GM23338 (cell line): ENCODE results near the gene INPP1.

Experiments used
- CREB1 ChIP-seq: fragments of 250-450 bp; sonication (Bioruptor Pico); IDR thresholded peaks from 2 replicates; pipeline ENCODE4 v1.5.0; 2020; ENCODE audit warnings: low read depth, mild to moderate bottlenecking, moderate library complexity
- EZH2 ChIP-seq: fragments of 200-600 bp; sonication (generic); IDR thresholded peaks from one replicate; pipeline ENCODE4 v1.8.0; 2017; ENCODE audit warnings: antibody characterized with exemption, mild to moderate bottlenecking, low read depth; ENCODE audit not compliant: unreplicated experiment
- EZH2phosphoT487 ChIP-seq: fragments of 200-600 bp; sonication (generic); IDR thresholded peaks from one replicate; pipeline ENCODE4 v1.8.1; 2018; ENCODE audit warnings: antibody characterized with exemption; ENCODE audit not compliant: unreplicated experiment
- JUNB ChIP-seq: IDR thresholded peaks from one replicate; pipeline ENCODE4 v1.6.1; 2016; ENCODE audit warnings: antibody characterized with exemption; ENCODE audit not compliant: unreplicated experiment
- POLR2AphosphoS5 ChIP-seq: IDR thresholded peaks from 2 replicates; pipeline ENCODE4 v1.6.1; 2016; ENCODE audit warnings: antibody characterized with exemption, low read depth
- STAT1 ChIP-seq: IDR thresholded peaks from one replicate; pipeline ENCODE4 v1.6.1; 2016; ENCODE audit warnings: antibody characterized with exemption; ENCODE audit not compliant: unreplicated experiment
- ZNF114 ChIP-seq: fragments of 250-450 bp; sonication (Bioruptor Pico); IDR thresholded peaks from 2 replicates; pipeline ENCODE4 v1.5.0; 2020; ENCODE audit warnings: mild to moderate bottlenecking, moderate library complexity
- ZNF331 ChIP-seq: fragments of 250-450 bp; sonication (Bioruptor Pico); IDR thresholded peaks from 2 replicates; pipeline ENCODE4 v1.5.0; 2020; ENCODE audit warnings: low read depth, mild to moderate bottlenecking, moderate library complexity
- TF ChIP-seq, protein P1 (sequence below), 2 experiments: fragments of 200-600 bp in 1 of 2; sonication (generic) in 1 of 2; conservative IDR thresholded peaks; 2 replicates each; pipeline versions ENCODE4 v1.5.1 to v1.6.1; 2016 to 2017; ENCODE audit warnings: antibody characterized with exemption in 2 of 2, low read depth in 2 of 2, mild to moderate bottlenecking in 2 of 2, moderate library complexity in 1 of 2
- TF ChIP-seq, protein P2 (sequence below): IDR thresholded peaks from one replicate; pipeline ENCODE4 v1.6.1; 2018; ENCODE audit warnings: antibody characterized with exemption; ENCODE audit not compliant: unreplicated experiment
- TF ChIP-seq, protein P3 (sequence below): IDR thresholded peaks from 2 replicates; pipeline ENCODE4 v1.6.1; 2016; ENCODE audit warnings: antibody characterized with exemption
- TF ChIP-seq, protein P4 (sequence below): fragments of 250-450 bp; sonication (Bioruptor Pico); IDR thresholded peaks from 2 replicates; pipeline ENCODE4 v1.5.0; 2020; ENCODE audit warnings: mild to moderate bottlenecking, moderate library complexity

DNA sequence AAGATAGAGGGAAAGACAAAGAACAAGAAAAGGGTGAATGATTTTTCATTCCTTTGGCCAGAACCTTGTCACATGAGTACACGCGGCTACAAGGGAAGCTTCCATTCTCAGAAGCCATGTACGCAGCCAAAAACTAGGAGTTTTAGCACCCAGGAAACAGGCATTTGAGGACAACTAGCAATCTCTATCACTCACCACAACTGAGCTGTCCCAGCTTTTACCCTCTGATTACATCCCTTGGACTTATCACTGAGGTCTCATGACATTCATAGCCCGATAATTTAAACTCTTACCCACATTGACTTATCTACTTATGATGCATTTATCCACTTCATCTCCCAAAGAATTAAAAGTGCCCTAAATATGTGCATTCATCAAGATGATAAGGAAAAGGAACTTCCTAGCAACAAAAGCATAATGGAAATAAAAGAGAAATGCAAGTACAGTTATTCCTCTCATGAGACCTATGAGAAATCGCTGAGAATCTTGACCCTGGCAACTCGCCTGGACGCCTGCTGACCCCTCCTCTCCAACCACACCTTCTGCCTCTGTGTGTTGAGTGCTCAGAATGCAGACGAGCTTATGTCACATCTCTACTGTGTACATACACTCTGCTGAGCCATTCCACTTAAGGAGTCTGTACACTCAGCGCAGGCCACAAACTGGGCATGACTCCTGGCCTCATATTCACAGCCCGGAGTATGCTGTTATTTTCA lies 36.0 kb downstream of the INPP1 start:
- TF ChIP-seq EZH2 (no peak), STAT1 (no peak), POLR2AphosphoS5 (no peak), ZNF331 (no peak), EZH2phosphoT487 (no peak), JUNB (no peak), CREB1 (no peak), ZNF114 (CRISPR knock-in tag) (no peak)
- TF ChIP-seq, protein P1, sequence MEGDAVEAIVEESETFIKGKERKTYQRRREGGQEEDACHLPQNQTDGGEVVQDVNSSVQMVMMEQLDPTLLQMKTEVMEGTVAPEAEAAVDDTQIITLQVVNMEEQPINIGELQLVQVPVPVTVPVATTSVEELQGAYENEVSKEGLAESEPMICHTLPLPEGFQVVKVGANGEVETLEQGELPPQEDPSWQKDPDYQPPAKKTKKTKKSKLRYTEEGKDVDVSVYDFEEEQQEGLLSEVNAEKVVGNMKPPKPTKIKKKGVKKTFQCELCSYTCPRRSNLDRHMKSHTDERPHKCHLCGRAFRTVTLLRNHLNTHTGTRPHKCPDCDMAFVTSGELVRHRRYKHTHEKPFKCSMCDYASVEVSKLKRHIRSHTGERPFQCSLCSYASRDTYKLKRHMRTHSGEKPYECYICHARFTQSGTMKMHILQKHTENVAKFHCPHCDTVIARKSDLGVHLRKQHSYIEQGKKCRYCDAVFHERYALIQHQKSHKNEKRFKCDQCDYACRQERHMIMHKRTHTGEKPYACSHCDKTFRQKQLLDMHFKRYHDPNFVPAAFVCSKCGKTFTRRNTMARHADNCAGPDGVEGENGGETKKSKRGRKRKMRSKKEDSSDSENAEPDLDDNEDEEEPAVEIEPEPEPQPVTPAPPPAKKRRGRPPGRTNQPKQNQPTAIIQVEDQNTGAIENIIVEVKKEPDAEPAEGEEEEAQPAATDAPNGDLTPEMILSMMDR (conservative IDR thresholded peaks at IDR 0.05; ENCODE audit: low read depth in 2 of 2), result no peak
- TF ChIP-seq, protein P2, sequence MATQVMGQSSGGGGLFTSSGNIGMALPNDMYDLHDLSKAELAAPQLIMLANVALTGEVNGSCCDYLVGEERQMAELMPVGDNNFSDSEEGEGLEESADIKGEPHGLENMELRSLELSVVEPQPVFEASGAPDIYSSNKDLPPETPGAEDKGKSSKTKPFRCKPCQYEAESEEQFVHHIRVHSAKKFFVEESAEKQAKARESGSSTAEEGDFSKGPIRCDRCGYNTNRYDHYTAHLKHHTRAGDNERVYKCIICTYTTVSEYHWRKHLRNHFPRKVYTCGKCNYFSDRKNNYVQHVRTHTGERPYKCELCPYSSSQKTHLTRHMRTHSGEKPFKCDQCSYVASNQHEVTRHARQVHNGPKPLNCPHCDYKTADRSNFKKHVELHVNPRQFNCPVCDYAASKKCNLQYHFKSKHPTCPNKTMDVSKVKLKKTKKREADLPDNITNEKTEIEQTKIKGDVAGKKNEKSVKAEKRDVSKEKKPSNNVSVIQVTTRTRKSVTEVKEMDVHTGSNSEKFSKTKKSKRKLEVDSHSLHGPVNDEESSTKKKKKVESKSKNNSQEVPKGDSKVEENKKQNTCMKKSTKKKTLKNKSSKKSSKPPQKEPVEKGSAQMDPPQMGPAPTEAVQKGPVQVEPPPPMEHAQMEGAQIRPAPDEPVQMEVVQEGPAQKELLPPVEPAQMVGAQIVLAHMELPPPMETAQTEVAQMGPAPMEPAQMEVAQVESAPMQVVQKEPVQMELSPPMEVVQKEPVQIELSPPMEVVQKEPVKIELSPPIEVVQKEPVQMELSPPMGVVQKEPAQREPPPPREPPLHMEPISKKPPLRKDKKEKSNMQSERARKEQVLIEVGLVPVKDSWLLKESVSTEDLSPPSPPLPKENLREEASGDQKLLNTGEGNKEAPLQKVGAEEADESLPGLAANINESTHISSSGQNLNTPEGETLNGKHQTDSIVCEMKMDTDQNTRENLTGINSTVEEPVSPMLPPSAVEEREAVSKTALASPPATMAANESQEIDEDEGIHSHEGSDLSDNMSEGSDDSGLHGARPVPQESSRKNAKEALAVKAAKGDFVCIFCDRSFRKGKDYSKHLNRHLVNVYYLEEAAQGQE, result no peak
- TF ChIP-seq, protein P3, sequence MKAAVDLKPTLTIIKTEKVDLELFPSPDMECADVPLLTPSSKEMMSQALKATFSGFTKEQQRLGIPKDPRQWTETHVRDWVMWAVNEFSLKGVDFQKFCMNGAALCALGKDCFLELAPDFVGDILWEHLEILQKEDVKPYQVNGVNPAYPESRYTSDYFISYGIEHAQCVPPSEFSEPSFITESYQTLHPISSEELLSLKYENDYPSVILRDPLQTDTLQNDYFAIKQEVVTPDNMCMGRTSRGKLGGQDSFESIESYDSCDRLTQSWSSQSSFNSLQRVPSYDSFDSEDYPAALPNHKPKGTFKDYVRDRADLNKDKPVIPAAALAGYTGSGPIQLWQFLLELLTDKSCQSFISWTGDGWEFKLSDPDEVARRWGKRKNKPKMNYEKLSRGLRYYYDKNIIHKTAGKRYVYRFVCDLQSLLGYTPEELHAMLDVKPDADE, result no peak
- TF ChIP-seq, protein P4, sequence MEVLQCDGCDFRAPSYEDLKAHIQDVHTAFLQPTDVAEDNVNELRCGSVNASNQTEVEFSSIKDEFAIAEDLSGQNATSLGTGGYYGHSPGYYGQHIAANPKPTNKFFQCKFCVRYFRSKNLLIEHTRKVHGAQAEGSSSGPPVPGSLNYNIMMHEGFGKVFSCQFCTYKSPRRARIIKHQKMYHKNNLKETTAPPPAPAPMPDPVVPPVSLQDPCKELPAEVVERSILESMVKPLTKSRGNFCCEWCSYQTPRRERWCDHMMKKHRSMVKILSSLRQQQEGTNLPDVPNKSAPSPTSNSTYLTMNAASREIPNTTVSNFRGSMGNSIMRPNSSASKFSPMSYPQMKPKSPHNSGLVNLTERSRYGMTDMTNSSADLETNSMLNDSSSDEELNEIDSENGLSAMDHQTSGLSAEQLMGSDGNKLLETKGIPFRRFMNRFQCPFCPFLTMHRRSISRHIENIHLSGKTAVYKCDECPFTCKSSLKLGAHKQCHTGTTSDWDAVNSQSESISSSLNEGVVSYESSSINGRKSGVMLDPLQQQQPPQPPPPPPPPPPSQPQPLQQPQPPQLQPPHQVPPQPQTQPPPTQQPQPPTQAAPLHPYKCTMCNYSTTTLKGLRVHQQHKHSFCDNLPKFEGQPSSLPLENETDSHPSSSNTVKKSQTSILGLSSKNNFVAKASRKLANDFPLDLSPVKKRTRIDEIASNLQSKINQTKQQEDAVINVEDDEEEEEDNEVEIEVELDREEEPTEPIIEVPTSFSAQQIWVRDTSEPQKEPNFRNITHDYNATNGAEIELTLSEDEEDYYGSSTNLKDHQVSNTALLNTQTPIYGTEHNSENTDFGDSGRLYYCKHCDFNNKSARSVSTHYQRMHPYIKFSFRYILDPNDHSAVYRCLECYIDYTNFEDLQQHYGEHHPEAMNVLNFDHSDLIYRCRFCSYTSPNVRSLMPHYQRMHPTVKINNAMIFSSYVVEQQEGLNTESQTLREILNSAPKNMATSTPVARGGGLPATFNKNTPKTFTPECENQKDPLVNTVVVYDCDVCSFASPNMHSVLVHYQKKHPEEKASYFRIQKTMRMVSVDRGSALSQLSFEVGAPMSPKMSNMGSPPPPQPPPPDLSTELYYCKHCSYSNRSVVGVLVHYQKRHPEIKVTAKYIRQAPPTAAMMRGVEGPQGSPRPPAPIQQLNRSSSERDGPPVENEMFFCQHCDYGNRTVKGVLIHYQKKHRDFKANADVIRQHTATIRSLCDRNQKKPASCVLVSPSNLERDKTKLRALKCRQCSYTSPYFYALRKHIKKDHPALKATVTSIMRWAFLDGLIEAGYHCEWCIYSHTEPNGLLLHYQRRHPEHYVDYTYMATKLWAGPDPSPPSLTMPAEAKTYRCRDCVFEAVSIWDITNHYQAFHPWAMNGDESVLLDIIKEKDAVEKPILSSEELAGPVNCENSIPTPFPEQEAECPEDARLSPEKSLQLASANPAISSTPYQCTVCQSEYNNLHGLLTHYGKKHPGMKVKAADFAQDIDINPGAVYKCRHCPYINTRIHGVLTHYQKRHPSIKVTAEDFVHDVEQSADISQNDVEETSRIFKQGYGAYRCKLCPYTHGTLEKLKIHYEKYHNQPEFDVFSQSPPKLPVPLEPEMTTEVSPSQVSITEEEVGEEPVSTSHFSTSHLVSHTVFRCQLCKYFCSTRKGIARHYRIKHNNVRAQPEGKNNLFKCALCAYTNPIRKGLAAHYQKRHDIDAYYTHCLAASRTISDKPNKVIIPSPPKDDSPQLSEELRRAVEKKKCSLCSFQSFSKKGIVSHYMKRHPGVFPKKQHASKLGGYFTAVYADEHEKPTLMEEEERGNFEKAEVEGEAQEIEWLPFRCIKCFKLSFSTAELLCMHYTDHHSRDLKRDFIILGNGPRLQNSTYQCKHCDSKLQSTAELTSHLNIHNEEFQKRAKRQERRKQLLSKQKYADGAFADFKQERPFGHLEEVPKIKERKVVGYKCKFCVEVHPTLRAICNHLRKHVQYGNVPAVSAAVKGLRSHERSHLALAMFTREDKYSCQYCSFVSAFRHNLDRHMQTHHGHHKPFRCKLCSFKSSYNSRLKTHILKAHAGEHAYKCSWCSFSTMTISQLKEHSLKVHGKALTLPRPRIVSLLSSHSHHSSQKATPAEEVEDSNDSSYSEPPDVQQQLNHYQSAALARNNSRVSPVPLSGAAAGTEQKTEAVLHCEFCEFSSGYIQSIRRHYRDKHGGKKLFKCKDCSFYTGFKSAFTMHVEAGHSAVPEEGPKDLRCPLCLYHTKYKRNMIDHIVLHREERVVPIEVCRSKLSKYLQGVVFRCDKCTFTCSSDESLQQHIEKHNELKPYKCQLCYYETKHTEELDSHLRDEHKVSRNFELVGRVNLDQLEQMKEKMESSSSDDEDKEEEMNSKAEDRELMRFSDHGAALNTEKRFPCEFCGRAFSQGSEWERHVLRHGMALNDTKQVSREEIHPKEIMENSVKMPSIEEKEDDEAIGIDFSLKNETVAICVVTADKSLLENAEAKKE (CRISPR knock-in tag), result no peak
